ENCODE data around the gene POLR3A.

The POLR3A gene

DNA sequence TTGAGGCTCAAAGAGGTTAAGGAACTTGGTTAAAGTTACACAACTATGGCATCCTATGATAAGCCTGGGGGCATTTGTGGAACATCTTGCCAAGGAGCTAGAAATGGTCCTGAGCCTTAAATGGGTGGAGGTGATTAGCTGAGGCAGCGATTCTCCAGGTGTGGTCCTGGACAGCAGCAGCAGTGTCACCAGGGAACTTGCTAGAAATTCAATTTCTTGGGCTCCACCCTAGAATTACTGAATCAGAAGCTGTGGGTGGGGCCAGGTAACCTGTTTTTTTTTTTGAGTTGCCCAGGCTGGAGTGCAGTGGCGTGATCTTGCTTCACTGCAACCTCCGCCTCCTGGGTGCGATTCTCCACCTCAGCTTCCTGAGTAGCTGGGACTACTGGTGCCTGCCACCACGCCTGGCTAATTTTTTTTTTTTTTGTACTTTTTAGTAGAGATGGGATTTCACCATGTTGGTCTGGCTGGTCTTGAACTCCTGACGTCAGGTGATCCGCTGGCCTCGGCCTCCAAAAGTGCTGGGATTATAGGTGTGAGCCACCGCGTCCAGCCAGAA lies 17.5 kb upstream of the POLR3A start:
- no peak for DNase-seq (ENCODE audit: low read depth)

DNA sequence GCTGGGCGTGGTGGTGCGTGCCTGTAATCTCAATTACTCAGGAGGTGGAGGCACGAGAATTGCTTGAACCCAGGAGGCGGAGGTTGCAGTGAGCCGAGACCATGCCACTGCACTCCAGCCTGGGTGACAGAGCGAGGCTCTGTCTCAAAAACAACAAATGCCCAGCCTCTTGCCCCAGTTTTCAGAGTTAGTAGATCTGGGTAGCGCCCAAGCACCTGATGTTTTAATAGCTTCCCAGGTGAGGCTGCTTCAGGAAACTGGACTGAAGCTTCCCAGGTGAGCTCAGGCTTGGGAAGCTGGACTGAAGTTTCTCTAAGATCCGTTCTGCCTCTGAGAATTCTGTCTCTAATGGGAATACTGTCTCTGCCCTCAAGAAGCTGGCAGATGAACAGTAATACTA lies 16.5 kb upstream of the POLR3A start:
- DNase-seq (ENCODE audit: low read depth), result no peak

DNA sequence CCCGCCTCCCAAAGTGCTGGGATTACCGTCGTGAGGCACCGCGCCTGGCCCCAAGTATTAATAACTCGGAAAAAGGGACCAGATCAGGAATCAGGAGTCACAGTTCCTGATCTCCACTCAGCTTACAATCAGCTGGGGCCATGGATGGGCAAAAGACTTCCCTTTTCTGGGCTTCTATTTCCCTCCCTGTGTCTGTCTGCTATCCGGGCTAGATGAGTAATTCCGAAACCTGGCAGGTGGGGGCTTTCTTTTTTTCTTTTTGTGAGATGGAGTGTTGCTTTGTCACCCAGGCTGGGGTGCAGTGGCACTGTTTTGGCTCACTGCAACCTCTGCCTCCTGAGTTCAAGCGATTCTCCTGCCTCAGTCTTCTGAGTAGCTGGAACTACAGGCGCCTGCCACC lies 15.9 kb upstream of the POLR3A start:
- no peak for DNase-seq (ENCODE audit: low read depth)

DNA sequence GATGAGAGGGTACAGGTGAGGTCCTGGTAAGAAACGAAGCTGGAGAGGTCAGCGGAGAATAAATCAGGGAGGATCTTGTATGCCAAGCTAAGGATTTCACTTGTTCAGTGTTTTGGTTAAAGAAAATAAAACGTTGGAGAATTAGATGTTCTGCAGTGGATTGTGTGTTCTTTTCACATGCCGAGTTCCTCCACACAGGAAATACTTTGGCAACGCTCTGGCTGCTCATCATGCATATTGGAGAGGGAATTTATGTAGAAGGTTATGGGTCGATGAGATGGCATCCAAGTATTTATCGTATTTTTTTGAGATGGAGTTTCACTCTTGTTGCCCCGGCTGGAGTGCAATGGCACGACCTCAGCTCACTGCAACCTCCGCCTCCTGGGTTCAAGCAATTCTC lies 15.4 kb upstream of the POLR3A start:
- DNase-seq (ENCODE audit: low read depth), result no peak

DNA sequence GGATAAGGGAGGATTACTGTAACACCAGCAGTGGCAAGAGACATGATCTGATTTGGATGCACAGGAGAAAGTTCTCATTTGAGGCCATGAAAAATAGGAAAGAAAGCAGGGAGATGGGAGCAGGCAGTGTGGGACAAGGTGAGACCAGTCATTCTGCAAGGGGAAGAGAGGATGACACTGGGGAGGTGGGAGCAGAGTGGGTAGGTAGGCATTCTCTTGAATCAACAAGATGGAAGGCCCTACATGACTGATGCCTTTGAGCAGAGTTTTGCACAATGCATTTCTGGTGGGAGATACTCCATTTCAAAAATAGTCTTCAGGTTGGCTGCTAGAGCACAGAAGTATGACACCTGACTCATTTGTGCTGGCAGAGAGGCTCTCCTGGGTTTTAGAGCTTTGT lies 14.9 kb upstream of the POLR3A start:
- DNase-seq (ENCODE audit: low read depth), result no peak

DNA sequence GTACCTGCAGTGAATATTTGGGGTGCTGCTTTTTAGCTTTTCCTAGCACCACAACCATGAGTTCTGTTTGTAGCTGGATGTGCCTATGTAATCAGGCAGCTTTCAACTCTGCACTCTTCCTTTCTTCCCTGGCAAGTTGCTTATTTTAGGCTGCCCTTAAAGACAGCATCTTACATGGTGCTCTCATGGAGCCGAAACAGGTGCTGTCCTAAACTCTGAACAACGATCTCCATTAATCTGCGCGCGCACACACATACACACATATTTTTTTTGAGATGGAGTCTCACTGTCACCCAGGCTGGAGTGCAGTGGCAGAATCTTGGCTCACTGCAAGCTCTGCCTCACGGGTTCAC lies 13.4 kb upstream of the POLR3A start:
- DNase-seq (ENCODE audit: low read depth), result no peak

DNA sequence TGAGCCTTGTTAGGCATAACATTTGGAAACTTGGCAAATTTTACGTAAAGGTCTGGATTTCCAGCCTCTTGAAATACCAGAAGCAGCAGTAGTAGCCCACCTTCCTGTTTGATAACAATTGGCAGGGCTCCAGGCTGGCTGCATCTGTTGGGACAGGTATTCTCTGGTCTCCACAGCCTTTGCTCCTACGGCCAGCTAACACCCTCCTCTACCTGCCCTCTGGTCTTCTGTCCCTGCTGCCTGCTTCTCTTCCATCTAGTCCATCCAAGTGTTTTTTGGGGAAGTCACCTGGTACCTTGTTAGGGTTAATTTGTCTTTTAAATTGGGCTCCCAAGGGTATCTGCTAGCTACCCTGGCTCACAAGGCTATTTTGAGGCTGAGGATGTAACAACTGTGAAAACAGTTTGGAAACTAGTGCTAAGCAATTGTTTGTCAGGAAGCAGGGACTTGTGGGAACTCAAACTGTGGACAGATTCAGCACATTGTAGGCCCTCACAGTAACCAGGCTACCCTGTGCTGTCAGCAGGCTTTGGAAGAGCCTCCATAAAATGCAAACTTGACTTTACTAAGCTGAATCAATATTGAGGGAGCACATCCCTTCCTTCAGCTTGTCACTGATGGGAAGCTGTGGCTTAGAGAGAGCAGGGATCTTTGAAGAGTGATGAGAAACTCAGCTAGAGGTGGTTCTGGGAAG lies 12.9 kb upstream of the POLR3A start:
- DNase-seq (ENCODE audit: low read depth), result no peak

DNA sequence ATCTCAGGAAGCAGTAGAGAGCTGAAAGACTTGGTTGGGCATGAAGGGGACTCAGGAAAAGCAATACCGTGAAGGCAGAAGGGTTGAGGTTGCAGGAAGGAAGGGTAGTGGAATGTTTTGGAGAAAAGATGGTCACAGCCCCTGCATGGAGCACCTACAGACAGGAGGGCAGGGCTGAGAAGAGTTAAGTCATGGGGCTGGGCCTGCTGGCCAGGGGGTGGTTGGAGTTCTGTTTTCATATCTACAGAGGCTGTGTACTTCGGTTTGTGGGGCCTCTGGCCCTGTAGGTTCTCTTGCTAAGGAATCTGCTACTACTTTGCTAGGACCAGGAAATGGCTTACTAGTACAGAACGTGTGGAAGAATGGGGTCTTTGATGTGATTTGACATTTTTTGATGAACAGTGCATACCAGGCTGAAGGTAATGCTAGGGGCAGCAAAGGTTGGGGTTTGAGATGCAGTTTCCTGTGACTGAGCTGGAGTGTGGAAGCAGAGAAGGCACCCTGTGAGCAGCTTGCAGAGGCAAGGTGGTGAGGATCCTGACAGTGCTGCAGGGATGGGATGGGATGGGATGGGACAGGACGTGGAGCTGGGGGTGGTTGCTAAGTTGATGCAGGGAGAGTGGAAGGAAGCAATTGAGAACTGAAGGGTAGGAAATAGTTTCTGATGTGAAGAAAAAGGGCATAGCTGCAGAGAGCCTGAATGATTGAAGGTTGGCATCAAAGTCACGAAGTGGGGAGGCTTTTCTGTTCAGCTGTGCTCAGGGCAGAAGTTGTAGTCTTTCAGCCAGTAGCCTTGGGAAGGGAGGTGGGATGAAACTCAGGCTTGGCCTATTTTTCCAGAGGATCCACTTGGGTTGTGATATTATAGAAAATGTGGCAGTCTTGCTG lies 12.1 kb upstream of the POLR3A start:
- DNase-seq (ENCODE audit: low read depth), result no peak

DNA sequence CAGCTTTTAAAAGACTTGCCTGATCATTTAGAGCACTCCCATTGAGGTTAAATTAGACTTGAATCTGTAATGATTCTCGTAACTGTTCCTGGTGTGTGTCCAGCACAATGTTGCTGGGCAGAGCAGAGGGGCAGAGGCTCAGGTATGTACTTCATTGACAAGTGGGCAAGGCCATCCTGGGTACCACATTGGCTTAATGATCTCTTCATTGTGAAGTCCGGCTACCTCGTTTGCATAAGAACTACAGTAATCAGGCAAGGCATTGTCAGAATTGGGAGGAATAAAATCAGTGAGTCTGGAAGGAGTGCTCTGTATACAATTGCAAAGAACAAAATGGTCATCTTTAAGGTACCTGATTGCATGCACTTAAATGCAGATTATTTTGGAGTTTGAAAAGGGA lies 10.4 kb upstream of the POLR3A start:
- no peak for DNase-seq (ENCODE audit: low read depth)

DNA sequence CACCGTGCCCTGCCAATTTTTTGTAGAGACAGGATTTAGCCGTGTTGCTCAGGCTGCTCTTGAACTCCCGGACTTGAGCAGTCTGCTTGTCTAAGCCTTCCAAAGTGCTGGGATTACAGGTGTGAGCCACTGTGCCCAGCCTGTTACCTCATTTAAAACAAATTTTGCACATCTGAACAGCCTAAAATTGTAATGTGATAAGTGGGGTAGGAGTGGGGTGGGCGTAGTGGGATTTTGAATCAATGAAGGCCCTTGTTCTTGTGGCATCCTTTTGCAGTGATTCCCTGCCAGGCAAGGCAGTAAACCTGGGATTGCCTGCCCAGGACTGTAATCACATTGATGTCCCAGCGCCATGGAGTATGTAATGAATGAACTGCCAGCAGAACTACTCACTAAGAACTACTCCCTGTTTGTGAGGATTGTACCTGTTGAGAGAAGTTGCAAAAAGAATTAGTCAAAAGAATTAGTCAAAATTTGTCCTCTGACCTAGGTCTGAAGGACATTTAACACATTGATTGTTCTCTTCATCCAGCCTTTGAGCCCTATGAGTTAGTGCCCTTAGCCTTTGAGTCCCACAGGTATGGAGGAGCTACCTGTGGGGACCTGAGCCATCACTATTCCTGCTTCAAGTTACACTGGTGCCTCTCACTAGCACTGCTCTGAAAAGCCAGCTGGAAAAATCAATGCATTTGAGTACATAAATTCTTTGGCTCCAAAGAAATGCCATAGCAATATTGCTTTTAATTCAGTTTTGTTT lies 9.7 kb upstream of the POLR3A start:
- no peak for DNase-seq (ENCODE audit: low read depth)

DNA sequence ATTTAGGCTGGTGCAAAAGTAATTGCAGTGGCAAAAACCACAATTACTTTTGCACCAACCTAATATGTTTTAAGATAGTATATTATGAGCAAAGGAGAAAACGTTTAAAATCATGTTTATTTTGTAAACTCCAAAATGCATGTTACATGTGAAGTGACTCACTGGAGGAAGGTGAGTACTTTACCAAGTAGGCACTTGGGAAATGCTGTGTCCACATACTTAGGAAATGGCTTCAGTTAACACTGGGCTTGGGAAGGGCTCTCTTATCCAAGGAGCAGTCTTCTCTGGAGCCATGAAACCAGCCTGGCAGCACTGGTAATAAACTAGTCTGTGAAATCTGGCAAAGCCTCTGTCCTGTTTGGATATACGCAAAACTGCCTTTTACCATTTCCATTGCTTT lies 8.8 kb upstream of the POLR3A start:
- no peak for DNase-seq (ENCODE audit: low read depth)

DNA sequence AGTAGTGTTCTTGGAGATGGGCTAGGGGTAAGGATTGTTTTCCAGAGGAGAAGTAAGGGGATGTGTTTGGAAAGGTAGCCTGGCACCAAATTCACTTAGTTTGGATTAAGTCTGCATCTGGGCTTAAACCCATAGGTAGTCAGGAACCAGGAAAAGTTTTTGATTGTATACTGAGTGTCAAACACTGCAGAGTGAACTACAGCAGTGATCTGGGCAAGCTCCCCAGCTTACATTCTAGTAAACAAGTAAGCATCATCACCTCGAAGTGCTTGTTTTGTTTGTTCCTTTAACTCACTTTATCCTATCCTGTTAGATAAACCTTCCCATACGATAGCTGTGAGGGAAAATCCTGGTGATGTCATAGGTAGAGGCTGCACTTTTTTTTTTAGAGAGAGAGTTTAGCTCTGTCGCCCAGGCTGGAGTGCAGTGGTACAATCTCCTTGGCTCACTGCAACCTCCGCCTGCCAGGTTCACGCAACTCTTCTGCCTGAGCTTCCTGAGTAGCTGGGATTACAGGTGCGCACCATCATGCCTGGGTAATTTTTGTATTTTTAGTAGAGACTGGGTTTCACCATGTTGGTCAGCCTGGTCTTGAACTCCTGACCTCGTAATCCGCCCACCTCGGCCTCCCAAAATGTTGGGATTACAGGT lies 6.7 kb upstream of the POLR3A start:
- no peak for DNase-seq (ENCODE audit: low read depth)

DNA sequence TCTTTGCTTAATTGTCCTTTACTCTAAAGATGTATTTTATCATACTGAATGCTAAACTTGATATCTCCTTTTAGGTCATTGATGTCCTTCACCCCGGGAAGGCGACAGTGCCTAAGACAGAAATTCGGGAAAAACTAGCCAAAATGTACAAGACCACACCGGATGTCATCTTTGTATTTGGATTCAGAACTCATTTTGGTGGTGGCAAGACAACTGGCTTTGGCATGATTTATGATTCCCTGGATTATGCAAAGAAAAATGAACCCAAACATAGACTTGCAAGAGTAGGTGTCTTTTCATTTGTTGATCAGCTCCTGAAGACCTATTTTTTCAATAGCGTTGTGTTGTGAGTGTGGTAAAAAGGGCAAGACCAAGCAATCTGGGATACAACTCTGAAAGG lies 6.1 kb upstream of the POLR3A start:
- no peak for DNase-seq (ENCODE audit: low read depth)

DNA sequence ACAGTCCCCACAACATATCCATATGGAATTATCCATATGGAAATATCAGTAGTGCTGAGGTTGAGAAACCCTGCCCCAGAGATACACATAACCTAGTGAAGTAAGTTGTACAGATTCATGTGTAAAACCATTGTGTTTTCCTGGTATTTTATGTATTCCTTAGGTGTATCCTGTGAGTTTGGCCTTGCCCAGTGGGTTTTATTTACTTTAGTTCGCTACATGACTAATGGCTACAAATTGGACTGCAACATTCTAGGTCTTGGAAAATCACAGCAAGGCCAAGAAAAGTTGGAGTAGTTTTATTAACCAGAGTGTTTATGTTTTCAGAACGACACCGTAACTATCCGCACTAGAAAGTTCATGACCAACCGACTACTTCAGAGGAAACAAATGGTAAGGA lies 5.7 kb upstream of the POLR3A start:
- no peak for DNase-seq (ENCODE audit: low read depth)

DNA sequence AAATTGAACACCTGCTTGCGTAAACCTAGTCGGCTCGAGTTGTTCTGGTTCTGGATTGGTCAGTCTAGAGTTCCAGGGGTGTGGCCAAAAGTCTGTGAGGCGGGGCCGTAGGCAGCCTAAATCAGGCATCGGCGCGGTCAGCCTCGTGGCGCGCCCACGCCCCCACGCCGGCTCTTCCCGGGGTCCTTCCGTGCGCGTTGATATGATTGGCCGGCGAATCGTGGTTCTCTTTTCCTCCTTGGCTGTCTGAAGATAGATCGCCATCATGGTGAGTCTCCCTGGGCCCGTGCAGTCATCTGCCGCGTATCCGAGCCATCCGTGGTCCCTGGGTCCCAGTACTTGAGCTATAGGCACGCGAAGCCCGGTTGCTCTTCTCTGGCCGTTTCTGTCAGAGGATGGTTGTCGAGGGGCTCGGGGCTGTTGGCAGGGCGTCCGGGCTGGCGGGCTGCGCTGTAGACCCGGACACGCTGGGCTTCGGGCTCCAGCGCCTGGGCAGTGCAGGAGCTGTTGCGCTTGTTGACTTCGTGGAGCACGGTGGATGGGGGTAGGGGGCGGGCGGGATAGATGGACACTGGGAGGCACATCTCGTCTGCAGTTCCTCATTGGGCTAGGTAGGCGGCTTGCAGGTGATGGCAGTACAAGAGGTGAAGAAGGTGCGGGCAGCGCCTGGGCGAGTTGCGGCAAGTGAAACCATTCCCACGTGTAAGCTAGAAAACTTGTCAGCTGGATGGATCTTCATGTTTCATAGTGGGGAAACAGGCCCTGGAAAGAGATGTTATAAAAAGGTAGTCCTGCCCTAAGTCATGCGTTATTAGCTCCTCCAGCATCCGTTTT lies 4.5 kb upstream of the POLR3A start, which contains the start of gene RPS24:
TSS of gene RPS24 (plus strand) at position 227 of the 834 bp plus-strand sequence. CDS start at position 266, 39 bp downstream.
- DNase-seq (ENCODE audit: low read depth), result peak; percentile 83

DNA sequence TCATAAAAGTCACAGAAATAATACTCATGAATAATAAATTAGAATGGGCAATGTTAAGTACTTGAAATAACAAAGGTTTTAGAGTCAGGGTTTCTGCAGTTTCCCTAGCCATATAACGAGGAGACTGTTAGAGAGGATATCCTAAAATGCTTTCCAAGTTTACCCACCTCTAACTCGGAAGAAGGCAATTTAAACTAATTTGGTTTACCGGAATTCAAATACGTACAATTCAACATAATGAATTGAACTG lies 4.0 kb upstream of the POLR3A start:
- DNase-seq (ENCODE audit: low read depth), result no peak

DNA sequence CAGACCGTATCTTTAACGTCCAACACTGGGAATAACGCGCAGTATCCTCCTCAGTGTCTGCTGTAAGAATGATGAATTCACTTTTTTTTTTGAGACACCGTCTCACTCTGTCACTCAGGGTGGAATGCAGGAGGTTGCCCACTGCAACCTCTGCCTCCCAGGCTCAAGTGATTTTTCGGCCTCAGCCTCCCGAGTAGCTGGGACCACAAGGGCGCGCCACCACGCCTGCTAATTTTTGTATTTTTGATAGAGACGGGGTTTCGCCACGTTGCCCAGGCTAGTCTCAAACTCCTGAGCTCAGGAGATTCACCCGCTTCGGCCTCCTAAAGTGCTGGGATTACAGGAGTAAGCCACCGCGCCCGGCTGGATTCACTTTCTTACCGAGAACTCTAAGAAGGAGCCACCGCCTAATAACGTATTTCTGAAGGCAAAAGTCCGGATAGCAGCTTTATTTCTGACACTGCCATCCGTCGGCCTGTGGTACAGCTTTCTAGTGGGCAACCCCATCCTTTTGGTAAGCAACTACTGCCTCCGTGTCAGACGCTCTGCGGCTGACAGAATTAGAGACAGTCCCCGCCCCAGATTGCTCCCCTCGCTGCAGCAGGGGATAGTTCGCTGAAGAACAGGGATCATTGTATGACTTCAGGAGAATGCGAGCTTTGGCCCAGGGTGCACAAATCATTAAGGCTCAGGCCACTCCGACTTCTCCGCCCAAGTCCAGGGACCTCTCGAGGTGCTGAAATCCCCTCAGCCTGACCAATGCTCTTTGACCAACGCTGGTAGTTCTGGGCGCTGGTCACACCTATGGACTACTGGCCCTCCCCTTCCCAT lies 662 bp downstream of the POLR3A start:
- DNase-seq (ENCODE audit: low read depth), result no peak

DNA sequence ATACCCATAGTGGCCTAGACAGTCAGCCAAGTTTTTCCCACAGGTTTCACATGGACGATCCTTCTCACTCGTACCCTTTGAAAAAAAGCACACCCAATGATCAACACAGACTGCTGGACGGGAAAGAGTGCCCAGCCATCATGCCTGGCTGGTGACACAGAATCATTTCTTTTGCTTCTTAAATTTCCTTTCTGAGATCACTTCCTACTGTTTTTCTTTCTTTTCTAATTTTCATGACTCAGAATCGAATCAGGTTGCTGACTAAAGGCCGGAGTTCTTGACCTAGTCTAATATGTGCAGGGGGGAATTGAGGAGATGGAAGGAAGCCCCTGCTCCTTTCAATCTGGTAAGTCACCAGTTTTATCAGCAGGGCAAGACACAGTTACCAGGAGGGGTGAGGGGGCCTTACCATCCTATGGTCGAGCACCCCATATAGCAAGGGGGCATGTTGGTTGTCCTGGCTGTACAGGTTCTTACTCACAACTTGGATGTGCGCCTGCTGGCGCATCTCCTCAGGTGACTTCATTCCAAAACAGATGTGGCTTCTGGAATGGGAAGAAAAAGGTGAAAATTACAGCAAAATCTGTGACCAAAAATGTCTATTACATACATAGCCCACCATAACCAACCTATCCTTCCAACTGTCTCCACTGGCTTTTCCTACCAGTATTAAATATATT lies 3.5 kb downstream of the POLR3A start:
- no peak for DNase-seq (ENCODE audit: low read depth)

DNA sequence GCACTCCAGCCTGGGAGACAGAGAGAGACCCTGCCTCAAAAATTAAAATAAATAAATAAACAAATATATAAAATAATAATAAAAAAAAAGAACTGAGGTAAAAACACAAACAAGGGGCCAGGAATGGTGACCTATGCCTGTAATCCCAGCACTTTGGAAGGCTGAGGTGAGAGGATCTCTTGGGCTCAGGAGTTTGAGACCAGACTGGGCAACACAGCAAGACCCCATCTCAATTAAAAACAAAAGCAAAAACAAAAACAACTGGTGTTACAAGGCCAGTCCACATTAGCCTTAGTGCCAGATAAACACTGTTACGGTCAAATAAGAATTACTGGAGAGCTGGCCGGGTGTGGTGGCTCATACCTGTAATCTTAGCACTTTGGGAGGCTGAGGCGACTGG lies 5.6 kb downstream of the POLR3A start:
- no peak for DNase-seq (ENCODE audit: low read depth)

DNA sequence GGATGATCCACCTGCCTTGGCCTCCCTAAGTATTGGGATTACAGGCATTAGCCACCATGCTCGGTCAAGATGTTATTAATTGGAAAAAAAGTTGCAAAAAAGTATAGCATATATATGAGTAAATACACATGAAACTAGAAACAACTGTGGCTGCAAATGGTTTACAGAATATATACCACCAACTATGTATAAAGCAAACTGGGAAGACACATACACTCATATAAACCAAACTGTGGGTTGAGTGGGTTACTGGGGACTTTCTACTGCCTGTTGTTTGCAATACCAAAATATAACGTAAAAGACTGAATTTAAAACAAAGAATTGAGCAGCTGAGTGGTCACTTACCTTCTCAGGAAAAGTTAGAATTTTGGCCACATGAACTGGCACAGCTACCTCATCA lies 8.1 kb downstream of the POLR3A start:
- DNase-seq (ENCODE audit: low read depth), result no peak
